Hematopoietic multipotent progenitor cell treated with erythropoietin and hydrocortisone succinate and interleukin-3 and kit ligand, for 15 days (in vitro differentiated cells): ENCODE results near the gene COX6B1.
A peak's percentile ranks its signal among the peaks of the same experiment; 100 is the strongest.
"Not testable (repeated sequence)": the region's sequence is repeated elsewhere in the genome, so short reads cannot be mapped to it uniquely, and the experiment has no call there.

ENCODE experiments used
- DNase-seq: peaks from one replicate; pipeline ENCODE4 v3.0.0-alpha.2; 2015; ENCODE audit warnings: low spot score

COX6B1 gene

DNA sequence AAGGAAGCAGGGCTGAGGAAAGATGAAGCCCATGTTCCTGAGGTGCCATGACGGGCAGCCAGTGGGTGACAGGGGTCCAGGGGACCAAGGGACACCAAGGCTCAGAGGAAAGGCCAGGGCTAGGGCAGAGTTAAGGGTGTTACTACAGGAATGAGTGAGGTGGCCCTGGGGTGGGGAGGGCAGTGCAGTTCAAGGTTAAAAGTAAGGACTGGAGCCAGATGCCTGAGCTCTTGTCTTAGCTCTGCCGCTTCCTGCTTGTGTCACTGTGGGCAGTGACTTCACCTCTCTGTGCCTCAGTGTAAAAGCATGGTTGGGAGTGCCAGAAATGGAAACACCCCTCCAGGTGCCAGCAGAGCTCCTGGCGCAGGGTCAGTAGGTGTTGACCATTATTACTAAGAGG, 11.5 kb upstream of the COX6B1 start:
- DNase-seq, result no peak

DNA sequence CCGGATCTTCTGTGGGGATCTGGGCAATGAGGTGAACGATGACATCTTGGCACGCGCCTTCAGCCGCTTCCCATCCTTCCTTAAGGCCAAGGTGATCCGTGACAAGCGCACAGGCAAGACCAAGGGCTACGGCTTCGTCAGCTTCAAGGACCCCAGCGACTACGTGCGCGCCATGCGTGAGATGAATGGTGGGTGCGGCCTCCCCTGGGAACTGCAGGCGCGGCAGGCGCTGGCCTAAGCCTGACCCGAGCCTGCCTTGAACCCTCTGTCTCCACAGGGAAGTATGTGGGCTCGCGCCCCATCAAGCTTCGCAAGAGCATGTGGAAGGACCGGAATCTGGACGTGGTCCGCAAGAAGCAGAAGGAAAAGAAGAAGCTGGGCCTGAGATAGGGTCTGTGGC, 11.0 kb upstream of the COX6B1 start:
- no peak for DNase-seq

DNA sequence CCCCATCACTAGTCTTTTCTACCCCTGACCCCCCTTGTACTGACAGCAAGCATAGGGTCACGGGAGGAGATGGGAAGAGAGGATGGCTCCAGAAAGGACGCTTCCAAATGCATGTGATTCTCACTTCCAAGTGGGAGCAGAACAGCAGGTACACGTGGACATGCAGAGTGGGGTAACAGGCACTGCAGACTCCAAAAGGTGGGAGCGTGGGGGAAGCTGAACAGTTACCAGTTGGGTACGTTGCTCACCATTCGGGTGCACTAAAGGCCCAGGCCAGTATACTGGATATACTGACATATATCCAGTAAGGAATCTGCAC, 8.8 kb upstream of the COX6B1 start:
- no peak for DNase-seq

DNA sequence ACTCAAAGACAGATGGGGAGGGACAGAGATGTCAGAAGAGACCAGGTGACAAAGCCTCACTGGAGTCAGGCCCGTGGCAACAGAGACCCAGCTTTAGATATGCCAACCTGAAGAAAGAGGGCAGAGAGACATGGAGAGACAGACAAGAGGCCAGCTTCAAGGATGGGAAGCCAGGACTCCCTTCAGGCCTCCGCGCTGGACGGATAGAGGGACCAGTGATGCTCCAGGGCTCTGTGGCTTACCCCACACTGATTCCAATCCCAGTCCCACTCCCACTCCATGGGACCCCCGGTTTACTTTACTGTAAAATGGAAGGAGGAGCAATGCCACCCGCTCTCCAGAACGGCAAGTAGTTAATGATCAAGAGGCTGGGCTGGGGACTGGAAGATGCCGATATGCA, 8.3 kb upstream of the COX6B1 start:
- DNase-seq, result no peak

DNA sequence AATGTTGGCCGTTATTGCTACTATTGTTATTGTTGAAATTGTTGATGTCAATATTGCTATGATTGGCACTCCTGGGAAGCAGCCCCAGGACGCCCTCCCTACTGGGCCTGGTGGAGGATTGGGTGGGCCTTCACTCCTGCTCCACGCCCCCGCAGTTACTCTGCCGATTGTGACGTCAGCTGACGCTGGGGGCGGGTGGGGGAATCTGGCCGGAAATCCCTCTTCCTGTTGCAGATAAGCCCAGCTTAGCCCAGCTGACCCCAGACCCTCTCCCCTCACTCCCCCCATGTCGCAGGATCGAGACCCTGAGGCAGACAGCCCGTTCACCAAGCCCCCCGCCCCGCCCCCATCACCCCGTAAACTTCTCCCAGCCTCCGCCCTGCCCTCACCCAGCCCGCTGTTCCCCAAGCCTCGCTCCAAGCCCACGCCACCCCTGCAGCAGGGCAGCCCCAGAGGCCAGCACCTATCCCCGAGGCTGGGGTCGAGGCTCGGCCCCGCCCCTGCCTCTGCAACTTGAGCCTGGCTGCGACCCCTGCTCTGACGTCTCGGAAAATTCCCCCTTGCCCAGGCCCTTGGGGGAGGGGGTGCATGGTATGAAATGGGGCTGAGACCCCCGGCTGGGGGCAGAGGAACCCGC, 6.5 kb upstream of the COX6B1 start, which contains the start of gene ETV2:
TSS of gene ETV2 (plus strand) at position 231 of the 637 bp plus-strand sequence. CDS start 716 bp downstream, outside the sequence.
- peak; percentile 15 for DNase-seq

DNA sequence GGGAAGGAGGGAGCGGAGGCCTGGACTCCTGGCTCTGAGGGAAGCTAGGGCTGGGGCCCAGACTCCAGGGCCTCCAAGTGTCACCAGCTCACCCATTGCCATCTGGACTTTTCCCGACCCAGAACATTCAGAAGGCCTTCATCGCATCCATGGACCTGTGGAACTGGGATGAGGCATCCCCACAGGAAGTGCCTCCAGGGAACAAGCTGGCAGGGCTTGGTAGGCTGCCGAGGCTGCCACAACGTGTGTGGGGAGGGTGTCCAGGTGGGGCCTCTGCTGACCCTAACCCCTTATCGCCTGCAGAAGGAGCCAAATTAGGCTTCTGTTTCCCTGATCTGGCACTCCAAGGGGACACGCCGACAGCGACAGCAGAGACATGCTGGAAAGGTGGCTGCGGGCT, 5.8 kb upstream of the COX6B1 start:
- DNase-seq, result no peak

DNA sequence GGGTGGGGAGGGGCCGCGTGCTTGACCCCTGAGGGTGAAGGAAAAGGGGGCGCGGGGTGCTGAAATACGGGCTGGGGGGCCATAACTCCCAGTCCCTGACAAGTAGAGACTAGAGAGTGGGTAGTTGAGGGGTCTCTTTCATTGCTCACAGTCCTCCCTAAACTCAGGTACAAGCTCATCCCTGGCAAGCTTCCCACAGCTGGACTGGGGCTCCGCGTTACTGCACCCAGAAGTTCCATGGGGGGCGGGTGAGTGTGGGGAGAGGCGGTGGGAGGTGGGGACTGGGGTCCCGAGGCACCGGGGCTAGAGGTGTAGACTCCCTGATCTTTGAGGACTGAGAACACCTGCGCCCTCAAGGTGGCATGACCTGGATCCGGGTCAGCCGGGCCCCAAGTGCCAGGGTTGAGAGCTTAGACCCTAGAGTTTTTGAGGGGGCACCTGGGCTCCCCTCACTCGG, 5.3 kb upstream of the COX6B1 start:
- no peak for DNase-seq

DNA sequence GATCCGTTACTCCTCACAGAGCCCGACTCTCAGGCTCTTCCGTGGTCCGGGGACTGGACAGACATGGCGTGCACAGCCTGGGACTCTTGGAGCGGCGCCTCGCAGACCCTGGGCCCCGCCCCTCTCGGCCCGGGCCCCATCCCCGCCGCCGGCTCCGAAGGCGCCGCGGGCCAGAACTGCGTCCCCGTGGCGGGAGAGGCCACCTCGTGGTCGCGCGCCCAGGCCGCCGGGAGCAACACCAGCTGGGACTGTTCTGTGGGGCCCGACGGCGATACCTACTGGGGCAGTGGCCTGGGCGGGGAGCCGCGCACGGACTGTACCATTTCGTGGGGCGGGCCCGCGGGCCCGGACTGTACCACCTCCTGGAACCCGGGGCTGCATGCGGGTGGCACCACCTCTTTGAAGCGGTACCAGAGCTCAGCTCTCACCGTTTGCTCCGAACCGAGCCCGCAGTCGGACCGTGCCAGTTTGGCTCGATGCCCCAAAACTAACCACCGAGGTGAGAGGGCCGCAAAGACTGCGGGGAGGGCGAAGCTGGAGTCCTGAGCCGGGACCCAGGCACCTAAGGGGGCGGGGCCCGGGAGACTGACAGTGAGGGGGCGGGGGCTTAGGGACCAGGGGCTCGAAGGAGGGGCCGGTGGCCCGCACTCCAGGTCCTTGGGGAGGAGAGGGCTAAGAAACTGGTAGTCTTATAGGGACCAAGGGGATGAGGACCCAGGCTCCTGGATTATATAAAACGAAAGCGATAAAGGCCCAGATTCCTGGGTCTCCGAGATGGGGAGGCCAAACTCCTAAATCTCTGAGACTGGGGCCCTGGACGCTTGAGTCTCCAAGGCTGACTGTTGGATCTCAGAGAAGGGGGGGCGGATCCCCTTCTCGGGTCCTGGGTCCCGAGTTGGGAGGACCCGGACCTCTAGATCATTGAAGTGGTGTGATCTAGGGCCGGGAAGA, 4.6 kb upstream of the COX6B1 start:
- DNase-seq, result peak; percentile 84

DNA sequence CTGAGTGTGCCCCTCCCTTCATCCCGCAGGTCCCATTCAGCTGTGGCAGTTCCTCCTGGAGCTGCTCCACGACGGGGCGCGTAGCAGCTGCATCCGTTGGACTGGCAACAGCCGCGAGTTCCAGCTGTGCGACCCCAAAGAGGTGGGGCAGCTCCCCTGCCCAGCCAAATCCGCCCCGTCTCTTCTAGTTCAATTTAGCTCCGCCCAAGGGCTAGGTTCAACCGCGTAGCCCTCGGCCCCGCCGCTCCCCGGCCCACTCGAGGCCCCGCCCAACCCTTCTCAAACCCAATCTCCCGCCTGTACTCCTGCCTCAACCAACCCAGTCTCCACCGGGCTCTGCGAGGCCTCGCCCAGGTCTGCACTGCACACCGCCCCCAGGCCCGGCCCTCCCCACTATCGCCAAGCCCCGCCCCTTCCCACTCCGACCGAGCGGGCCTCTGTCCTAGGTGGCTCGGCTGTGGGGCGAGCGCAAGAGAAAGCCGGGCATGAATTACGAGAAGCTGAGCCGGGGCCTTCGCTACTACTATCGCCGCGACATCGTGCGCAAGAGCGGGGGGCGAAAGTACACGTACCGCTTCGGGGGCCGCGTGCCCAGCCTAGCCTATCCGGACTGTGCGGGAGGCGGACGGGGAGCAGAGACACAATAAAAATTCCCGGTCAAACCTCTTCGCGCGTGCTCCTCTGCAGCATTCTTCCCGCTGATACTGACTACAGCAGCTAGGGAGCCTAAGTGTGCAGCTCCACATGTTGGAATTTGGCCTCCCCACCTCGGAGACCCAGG, 3.7 kb upstream of the COX6B1 start:
- DNase-seq, result peak; percentile 95

DNA sequence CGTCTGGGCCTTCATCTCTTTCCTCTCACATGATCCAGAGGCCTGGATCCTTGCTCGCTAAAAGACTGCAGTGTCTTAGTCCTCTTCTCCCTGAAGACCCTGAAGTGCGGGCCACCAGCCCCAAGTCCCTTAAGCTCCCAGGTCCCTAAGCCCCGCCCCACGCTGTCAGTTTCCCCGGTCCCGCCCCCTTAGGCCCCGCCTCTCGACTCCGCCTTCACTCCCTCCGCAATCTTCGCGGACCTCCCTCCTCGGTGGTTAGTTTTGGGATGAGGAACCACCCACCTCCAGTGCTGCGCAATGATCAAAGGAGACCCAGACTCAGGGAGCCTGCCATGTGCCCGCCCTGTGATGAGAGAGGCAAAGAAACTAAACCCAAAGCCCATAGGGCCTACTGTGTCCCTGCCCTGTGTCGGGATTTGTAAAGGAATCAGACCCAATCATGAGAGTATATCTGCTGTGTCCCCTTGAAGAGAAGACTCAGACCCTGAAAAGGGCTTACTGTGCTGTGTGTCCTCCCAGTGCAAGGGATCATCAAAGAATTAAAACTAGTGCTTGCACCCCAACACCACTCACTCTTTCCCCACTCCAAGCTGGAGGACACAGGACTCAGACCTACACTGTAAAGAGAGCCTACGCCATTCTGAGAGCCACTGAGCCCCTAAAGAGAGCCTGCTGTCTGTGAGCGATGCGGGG, 3.0 kb upstream of the COX6B1 start:
- peak; percentile 81 for DNase-seq

DNA sequence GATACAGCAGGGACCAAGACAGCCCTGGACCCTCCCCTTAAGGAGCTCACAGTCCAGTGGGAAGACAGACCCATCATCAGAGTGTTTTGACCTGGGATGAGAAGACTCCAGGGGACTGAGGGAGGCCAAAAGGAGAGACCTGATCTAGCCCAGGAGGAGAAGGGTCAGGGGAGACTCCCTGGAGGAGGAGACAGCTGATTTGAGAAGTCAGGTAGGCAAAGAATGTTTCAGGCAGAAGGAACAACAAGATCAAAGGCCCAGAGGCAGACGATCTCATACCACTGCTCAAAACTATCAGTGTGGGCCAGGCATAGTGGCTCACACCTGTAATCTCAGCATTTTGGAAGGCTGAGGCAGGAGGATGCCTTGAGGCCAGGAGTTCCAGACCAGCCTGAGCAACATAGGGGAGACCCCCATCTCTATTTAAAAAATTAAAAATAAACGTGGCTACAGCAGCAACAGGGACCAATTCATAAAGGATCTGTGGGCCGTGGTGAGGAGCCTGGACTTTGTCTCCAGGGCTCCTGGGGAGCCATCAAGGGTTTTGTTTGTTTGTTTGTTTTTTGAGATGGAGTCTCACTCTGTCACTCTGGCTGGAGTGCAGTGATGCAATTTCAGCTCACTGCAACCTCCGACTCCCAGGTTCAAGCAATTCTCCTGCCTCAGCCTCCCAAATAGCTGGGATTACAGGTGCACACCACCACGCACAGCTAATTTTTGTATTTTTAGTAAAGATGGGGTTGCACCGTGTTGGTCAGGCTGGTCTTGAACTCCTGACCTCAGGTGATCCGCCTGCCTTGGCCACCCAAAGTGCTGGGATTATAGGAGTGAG, 2.2 kb upstream of the COX6B1 start:
- no peak for DNase-seq

DNA sequence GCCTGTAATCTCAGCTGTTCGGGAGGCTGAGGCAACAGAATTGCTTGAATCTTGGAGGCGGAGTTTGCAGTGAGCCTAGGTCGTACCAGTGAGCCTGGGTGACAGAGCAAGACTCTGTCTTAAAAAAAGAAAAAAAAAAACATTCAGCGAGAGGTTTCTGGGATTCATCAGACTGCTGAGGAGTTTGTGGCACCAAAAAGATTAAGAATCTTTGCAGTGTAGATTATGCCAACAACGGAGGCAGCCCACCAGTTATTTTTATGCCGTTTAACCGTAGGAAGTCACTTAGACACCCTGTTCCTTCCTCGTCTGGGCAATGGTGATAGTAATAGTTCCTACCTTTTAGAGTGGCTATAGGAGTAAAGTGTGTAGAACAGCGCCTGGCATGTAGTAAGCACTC, 2.5 kb downstream of the COX6B1 start:
- DNase-seq, result no peak

DNA sequence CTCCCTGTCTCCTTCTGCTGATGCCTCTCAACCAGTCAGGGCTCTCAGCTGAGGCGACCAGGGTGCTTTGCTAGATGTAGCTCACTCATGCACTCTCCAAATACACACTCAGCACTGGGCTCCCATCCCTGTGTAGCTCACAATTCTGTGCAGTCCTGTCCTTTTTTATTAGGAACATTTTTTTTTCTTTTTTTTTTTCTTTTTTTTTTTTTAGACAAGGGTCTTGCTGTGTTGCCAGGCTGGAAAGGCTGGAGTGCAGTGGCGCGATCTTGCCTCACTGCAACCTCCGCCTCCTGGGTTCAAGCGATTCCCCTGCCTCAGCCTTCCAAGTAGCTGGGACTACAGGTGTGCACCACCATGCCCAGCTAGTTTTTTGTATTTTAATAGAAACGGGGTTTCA, 6.7 kb downstream of the COX6B1 start:
- DNase-seq, result not testable (repeated sequence)

DNA sequence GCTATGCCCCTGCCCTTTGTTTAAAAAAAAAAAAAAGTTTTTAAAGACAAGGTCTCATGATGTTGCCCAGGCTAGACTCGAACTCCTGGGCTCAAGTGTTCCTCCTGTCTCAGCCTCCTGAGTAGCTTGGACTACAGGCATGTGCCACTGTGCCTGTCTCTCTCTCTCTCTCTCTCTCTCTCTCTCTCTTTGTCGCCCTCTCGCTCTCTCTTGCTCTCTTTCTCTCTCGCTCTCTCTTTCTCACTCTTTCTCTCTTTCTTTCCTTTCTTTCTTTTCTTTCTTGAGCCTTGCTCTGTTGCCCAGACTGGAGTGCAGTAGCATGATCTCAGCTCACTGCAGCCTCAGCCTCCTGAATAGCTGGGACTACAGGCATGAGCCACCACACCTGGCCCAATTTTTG, 7.5 kb downstream of the COX6B1 start:
- DNase-seq, result no peak

DNA sequence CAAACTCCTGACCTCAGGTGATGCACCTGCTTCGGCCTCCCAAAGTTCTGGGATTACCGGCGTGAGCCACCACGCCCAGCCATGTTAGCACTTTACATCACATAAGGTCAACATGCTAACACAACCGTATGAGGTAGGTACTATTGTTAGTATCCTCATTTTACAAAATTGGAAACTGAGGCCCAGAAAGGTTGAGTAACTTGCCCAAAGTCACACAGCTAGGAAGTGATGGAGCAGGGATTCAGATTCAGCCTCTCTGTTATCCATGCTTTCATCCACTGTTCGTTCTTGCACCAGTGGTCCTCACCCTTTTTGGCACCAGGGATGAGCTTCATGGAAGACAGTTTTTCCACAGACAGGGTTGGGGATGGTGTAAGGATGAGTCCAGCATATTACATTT, 8.6 kb downstream of the COX6B1 start:
- no peak for DNase-seq

DNA sequence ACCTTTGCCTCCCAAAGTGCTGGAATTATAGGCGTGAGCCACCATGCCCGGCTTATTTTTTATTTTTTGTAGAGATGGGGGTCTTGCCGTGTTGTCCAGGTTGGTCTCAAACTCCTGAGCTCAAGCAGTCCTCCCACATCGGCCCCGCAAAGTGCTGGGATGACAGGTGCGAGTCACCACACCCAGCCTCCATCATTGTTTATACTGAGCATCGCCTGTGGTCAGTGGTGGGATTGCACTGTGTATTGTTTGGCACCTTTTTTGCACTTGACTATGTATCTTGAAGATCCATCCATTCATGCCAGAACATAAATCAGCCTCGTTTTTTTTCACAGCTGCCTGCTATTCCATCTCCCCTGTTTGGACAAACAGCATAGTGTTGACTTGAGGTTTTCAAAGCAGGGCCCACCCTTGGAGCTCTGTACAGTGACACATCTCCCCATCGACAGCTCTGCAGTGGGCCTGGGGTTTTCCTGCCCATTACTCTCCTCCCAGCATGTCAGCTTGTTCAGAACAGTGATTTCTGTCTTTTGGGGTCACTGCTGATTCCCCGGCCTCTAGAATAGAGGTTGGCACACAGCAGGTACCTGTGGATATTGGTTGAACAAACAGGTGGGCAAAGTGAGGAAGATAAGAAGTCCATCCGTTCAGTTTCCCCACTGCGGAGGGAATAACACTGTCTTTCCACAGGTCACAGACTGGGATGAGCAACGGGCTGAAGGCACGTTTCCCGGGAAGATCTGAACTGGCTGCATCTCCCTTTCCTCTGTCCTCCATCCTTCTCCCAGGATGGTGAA, 10.0 kb downstream of the COX6B1 start:
- no peak for DNase-seq

DNA sequence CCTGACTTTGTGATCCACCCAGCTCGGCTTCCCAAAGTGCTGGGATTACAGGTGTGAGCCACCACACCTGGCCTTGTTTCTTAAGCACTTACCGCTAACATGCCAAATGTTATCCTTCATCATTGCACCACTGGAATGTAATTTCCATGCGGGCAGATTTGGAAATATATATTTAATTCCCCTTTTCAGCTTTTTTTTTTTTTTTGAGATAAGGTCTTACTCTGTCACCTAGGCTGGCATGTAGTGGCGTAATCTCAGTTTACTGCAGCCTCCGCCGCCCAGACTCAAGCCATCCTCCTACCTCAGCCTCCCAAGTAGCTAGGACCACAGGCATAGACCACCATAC, 13.8 kb downstream of the COX6B1 start:
- no peak for DNase-seq

DNA sequence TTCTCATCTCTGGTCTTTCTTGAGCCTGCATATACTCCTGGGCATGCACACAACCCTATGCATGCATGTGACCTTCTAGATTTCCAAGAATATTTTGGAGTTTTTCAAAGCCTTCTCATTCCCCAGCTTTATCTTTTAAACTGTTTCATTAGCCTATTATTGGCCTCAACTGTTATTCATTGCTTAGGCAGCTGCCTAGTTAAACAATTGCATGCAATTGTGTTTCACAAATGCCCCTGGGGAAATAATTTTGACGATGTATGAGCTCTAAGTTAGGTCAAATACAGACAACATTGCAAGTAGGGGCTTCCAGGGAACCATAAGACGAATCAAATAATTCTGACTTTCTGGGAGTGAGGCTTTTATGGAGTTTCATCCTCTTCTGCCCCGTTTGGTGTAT, 15.9 kb downstream of the COX6B1 start:
- no peak for DNase-seq

DNA sequence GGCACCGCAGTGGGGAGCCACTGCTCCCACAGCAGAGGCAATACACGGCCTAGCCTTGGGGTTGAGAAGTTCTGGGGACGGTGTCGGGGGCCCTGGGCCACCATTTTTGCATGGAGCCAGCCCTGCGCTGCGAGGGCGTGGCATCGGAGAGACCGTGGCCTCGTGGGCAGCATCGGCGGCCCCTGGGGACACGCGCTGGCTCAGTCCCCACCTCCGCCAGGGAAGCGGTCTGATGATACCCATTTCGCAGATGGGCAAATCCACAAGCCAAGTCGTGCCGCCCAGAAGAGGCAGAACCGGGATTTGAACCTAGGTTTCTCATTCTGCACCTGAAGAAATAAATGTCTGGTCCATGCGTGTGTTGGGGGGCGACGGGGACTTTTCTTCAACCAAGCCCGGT, 17.0 kb downstream of the COX6B1 start:
- DNase-seq, result no peak

DNA sequence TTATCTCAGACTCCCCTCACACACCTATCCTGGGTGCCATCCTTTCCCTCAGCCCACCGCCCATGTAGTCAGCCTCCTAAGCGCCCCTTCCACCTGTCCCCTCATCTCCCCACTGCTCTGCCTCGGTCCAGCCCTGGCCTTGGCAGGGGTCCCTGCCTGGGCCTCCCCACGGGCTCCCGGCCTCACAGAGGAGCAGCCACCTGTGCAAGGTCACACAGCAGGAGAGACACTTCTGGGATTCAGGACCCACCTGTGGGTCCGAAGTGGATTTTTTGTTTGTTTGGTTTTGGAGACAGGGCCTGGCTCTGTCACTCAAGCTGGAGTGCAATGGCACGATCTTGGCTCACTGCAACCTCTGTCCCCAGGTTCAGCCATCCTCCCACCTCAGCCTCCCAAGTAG, 17.5 kb downstream of the COX6B1 start:
- no peak for DNase-seq
